K562 (cell line): ENCODE results near the gene BANF2. TPM values are rescaled to one million over a fixed set of nuclear protein-coding genes. Genes with fewer than 3 reads are reported as not detected.

ENCODE experiments used
- ATAC-seq: fragments of 200-7000 bp; cut with Tn5 transposase; 3 replicates; pipeline ENCODE4 v1.9.1; 2020; ENCODE audit warnings: moderate library complexity
- BruUV-seq: library from RNA; stranded (reverse); fragments of 400-500 nt; replicated peaks from 2 replicates; lab custom pipeline; 2021; lab: Mats Ljungman, UMichigan
- CTCF ChIA-PET: fragments of 300-600 bp; formaldehyde crosslinking; extraction: SDS; loops from one replicate; lab custom pipeline; 2021; ENCODE audit warnings: low intra/inter-chr PET ratio; lab: Yijun Ruan, JAX
- POLR2A ChIA-PET: fragments of 300-600, 350-650 bp; sonication (Branson Sonifier 250); formaldehyde crosslinking; extraction: SDS; loops from one replicate; lab custom pipeline; 2021; ENCODE audit warnings: antibody characterized with exemption, inconsistent platforms; lab: Yijun Ruan, JAX
- DNase-seq, 4 experiments: peaks; one replicate each; pipeline versions ENCODE4 v3.0.0 to v3.0.0-alpha.2; 2011 to 2018; ENCODE audit warnings: low spot score in 3 of 4, mixed read lengths in 3 of 4; ENCODE audit errors: extremely low read depth in 1 of 4
- FAIRE-seq: peaks from 2 replicates; lab custom pipeline; 2011; peaks lifted over from hg19 to GRCh38; lab: Jason Lieb, UNC
- H2AFZ ChIP-seq: 2 replicates; pipeline ENCODE4 v1.6.0; 2011; ENCODE audit warnings: low read depth, low read length, control low read depth, inconsistent platforms
- H3K27ac ChIP-seq: fragments of 200-600 bp; 3 replicates; pipeline ENCODE4 v1.8.0; 2011; ENCODE audit warnings: low read depth, mild to moderate bottlenecking, control low read depth, inconsistent platforms, low read length, moderate library complexity, mixed read lengths; ENCODE audit errors: extremely low read depth
- H3K27me3 ChIP-seq, 2 experiments: fragments of 300-600 bp in 1 of 2; 2 replicates in 1 of 2; 3 replicates in 1 of 2; pipeline versions ENCODE4 v1.6.0 to v1.8.0; 2011; ENCODE audit warnings: inconsistent platforms in 2 of 2, low read length in 2 of 2, mild to moderate bottlenecking in 1 of 2, mixed read lengths in 1 of 2, moderate library complexity in 1 of 2; ENCODE audit not compliant: control insufficient read depth in 2 of 2, insufficient read depth in 2 of 2
- H3K36me3 ChIP-seq: fragments of 300-600 bp; 3 replicates; pipeline ENCODE4 v1.8.0; 2011; ENCODE audit warnings: mild to moderate bottlenecking, low read length, inconsistent platforms; ENCODE audit not compliant: control insufficient read depth, insufficient read depth
- H3K4me1 ChIP-seq, 2 experiments: fragments of 200-600 bp in 1 of 2; replicated peaks in 1 of 2; 2 replicates in 1 of 2; 3 replicates in 1 of 2; pipeline versions ENCODE4 v1.5.1 to v1.8.0; 2011; ENCODE audit warnings: inconsistent platforms in 2 of 2, low read length in 2 of 2, mild to moderate bottlenecking in 1 of 2, mixed read lengths in 1 of 2, moderate library complexity in 1 of 2; ENCODE audit not compliant: control insufficient read depth in 2 of 2, insufficient read depth in 2 of 2
- H3K4me2 ChIP-seq: 2 replicates; pipeline ENCODE4 v1.6.1; 2011; ENCODE audit warnings: low read length, control low read depth, inconsistent platforms, mixed read lengths; ENCODE audit not compliant: insufficient read depth
- H3K4me3 ChIP-seq: fragments of 200-600 bp; sonication (generic), shearing (Covaris generic); 2 replicates; pipeline ENCODE4 v1.5.1; 2016; ENCODE audit warnings: control low read depth, inconsistent platforms
- H3K79me2 ChIP-seq: fragments of 200-600 bp; 3 replicates; pipeline ENCODE4 v1.8.0; 2011; ENCODE audit warnings: low read length, inconsistent platforms; ENCODE audit not compliant: control insufficient read depth, insufficient read depth
- H3K9ac ChIP-seq, 2 experiments: 2 replicates each; pipeline versions ENCODE4 v1.6.0 to v1.6.1; 2011; ENCODE audit warnings: low read depth in 2 of 2, low read length in 2 of 2, control low read depth in 1 of 2, inconsistent platforms in 1 of 2, mild to moderate bottlenecking in 1 of 2, mixed read lengths in 1 of 2; ENCODE audit not compliant: insufficient read depth in 1 of 2
- H3K9me1 ChIP-seq: one replicate; pipeline ENCODE4 v1.6.0; 2011; ENCODE audit warnings: inconsistent platforms, mild to moderate bottlenecking, low read length, moderate library complexity; ENCODE audit not compliant: control insufficient read depth, insufficient read depth
- H3K9me3 ChIP-seq: replicated peaks from 2 replicates; pipeline ENCODE4 v1.5.1; 2011; ENCODE audit warnings: low read depth, low read length, inconsistent platforms; ENCODE audit not compliant: control insufficient read depth, insufficient read depth
- H4K20me1 ChIP-seq: replicated peaks from 2 replicates; pipeline ENCODE4 v1.6.1; 2011; ENCODE audit warnings: low read length, inconsistent platforms, mixed read lengths; ENCODE audit not compliant: control insufficient read depth, insufficient read depth
- CBX8 ChIP-seq: fragments of 200-600 bp; sonication (generic); IDR thresholded peaks from 2 replicates; pipeline ENCODE4 v1.6.1; 2012; ENCODE audit warnings: borderline replicate concordance, mixed run types, low read depth, mild to moderate bottlenecking, moderate library complexity, mixed read lengths, low read length, control low read depth, inconsistent platforms; ENCODE audit not compliant: poor library complexity, severe bottlenecking; ENCODE audit errors: extremely low read depth
- CHCHD3 ChIP-seq: fragments of 250-450 bp; sonication (Bioruptor Pico); IDR thresholded peaks from 2 replicates; pipeline ENCODE4 v2.1.2; 2022; ENCODE audit warnings: mild to moderate bottlenecking
- FOXK2 ChIP-seq, 2 experiments: fragments of 450-650 bp; IDR thresholded peaks in 1 of 2; conservative IDR thresholded peaks in 1 of 2; 2 replicates each; pipeline ENCODE4 v1.6.1; 2016; ENCODE audit warnings: low read depth in 2 of 2, mild to moderate bottlenecking in 1 of 2
- HDAC1 ChIP-seq, 2 experiments: fragments of 450-650 bp; IDR thresholded peaks; 2 replicates each; pipeline ENCODE4 v1.6.1; 2016 to 2017; ENCODE audit warnings: inconsistent platforms in 1 of 2, mild to moderate bottlenecking in 1 of 2, moderate library complexity in 1 of 2
- ILK ChIP-seq: fragments of 450-650 bp; IDR thresholded peaks from 2 replicates; pipeline ENCODE4 v1.6.1; 2016; ENCODE audit warnings: missing genetic modification characterization, low read depth, mild to moderate bottlenecking, missing compliant biosample characterization, moderate library complexity, borderline replicate concordance
- MTA2 ChIP-seq: fragments of 450-650 bp; IDR thresholded peaks from 2 replicates; pipeline ENCODE4 v1.6.1; 2016; ENCODE audit warnings: low read depth
- MYBL2 ChIP-seq, 2 experiments: fragments of 450-650 bp in 1 of 2; sonication (generic) in 1 of 2; formaldehyde crosslinking in 1 of 2; IDR thresholded peaks; 2 replicates each; pipeline versions ENCODE4 v1.6.1 to v1.8.1; 2017 to 2022; ENCODE audit warnings: borderline replicate concordance in 1 of 2, inconsistent platforms in 1 of 2, low read depth in 1 of 2, mild to moderate bottlenecking in 1 of 2, missing genetic modification reagents in 1 of 2, moderate library complexity in 1 of 2
- NCOR1 ChIP-seq: fragments of 450-650 bp; IDR thresholded peaks from 2 replicates; pipeline ENCODE4 v1.6.1; 2016; ENCODE audit warnings: mild to moderate bottlenecking, moderate library complexity
- NRF1 ChIP-seq, 2 experiments: fragments of 450-650 bp; IDR thresholded peaks in 1 of 2; conservative IDR thresholded peaks in 1 of 2; 2 replicates each; pipeline ENCODE4 v1.6.1; 2014; ENCODE audit warnings: mild to moderate bottlenecking in 2 of 2
- RBM14 ChIP-seq: fragments of 200-400 bp; formaldehyde crosslinking; IDR thresholded peaks from 2 replicates; pipeline ENCODE4 v1.6.1; 2018; ENCODE audit warnings: low read depth, mild to moderate bottlenecking, low read length, moderate library complexity, borderline replicate concordance; ENCODE audit not compliant: insufficient read depth
- ZBTB7A ChIP-seq: IDR thresholded peaks from 2 replicates; pipeline ENCODE4 v1.6.1; 2011; ENCODE audit warnings: low read depth, mild to moderate bottlenecking, low read length, moderate library complexity, borderline replicate concordance; ENCODE audit not compliant: control insufficient read depth
- ZNF12 ChIP-seq: sonication (generic); formaldehyde crosslinking; IDR thresholded peaks from 2 replicates; pipeline ENCODE4 v1.4.0; 2020; ENCODE audit warnings: mild to moderate bottlenecking, missing genetic modification reagents
- ZZZ3 ChIP-seq: fragments of 450-650 bp; IDR thresholded peaks from 2 replicates; pipeline ENCODE4 v1.6.1; 2016; ENCODE audit warnings: antibody characterized with exemption, mild to moderate bottlenecking, moderate library complexity
- WGBS: fragments of 100-300 bp; shearing (Covaris generic); methylation state at CpG from one replicate; pipeline ENCODE4 v1.1.6; 2016; ENCODE audit warnings: low coverage, mixed read lengths; ENCODE audit not compliant: insufficient coverage; ENCODE audit errors: missing lambda C conversion rate; 5-methylcytosine and 5-hydroxymethylcytosine counted together
- in situ Hi-C: fragments of 300-500 bp; cut with MboI; formaldehyde crosslinking; loops from 4 replicates; pipeline ENCODE4 v1.15.0; 2018; ENCODE audit warnings: inconsistent platforms, mixed read lengths
- intact Hi-C: fragments of 100-400 bp; cut with micrococcal nuclease; formaldehyde crosslinking; loops from 2 replicates; pipeline ENCODE4 v1.14.2; 2022
- polyA plus RNA-seq, 8 experiments: library from polyadenylated mRNA; depleted of rRNA in 4 of 8; stranded (reverse) in 5 of 8; unstranded in 3 of 8; fragments of >200 nt; fragmentation: Nextera tagmentation in 2 of 8; fragmentation: Illumina TruSeq in 1 of 8; extraction: Ambion mirVana in 2 of 8; extraction: Trizol in 1 of 8; gene quantifications; 2 replicates each; pipeline versions ENCODE4 v1.2.1 to v1.2.3, GENCODE V29; 2011 to 2014; ENCODE audit warnings: inconsistent platforms in 1 of 8, missing spikeins in 1 of 8
- total RNA-seq, 7 experiments: library from RNA; depleted of rRNA in 6 of 7; stranded (reverse); fragments of >200 nt in 6 of 7; fragmentation: Illumina TruSeq in 2 of 7; extraction: Trizol in 2 of 7; gene quantifications; 2 replicates each; pipeline versions ENCODE4 v1.2.1 to v1.2.3, GENCODE V29; 2011 to 2021; ENCODE audit warnings: low replicate concordance in 1 of 7
- TF ChIP-seq, protein P1 (sequence below): fragments of 450-650 bp; IDR thresholded peaks from 2 replicates; pipeline ENCODE4 v1.6.1; 2017; ENCODE audit warnings: antibody characterized with exemption
- TF ChIP-seq, protein P2 (sequence below): fragments of 450-650 bp; IDR thresholded peaks from 2 replicates; pipeline ENCODE4 v1.6.1; 2016; ENCODE audit warnings: low read depth, mild to moderate bottlenecking, moderate library complexity

BANF2 gene
- total and polyA plus RNA-seq, 9 of the 15 experiments (the other 6 are each of a cell fraction or from before 2014, with no cell fraction given) = not detected

- POLR2A ChIA-PET = no interaction called here
- Histone ChIP-seq H3K4me1 (no peaks in the 10 kb centered on the region; a peak in 3 of 5 replicates), H3K9me1 (no peaks in the 10 kb centered on the region), H3K79me2 (peaks cover 38% of the 10 kb centered on the region), H2AFZ (no peak overlapping the region), H3K27me3 (no peaks in the 10 kb centered on the region), H4K20me1 (0 out of 2 replicates have a peak, but pooled peaks cover 2% of the 10 kb centered on the region), H3K9me3 (0 out of 2 replicates have a peak, but pooled peaks cover 2% of the 10 kb centered on the region), H3K36me3 (peaks cover 14% of the 10 kb centered on the region; the same call in 1 of the 3 replicates), H3K9ac (peak overlapping the region in 1 of 2 experiments; percentile 64; a peak in 1 of 4 replicates), H3K27ac (no peak overlapping the region), H3K4me3 (no peak overlapping the region), H3K4me2 (no peak overlapping the region)
- intact Hi-C loops = no loop called here
- TF ChIP-seq ZNF12 (CRISPR knock-in tag) = no peak
- TF ChIP-seq MTA2 = no peak
- TF ChIP-seq, protein P1, sequence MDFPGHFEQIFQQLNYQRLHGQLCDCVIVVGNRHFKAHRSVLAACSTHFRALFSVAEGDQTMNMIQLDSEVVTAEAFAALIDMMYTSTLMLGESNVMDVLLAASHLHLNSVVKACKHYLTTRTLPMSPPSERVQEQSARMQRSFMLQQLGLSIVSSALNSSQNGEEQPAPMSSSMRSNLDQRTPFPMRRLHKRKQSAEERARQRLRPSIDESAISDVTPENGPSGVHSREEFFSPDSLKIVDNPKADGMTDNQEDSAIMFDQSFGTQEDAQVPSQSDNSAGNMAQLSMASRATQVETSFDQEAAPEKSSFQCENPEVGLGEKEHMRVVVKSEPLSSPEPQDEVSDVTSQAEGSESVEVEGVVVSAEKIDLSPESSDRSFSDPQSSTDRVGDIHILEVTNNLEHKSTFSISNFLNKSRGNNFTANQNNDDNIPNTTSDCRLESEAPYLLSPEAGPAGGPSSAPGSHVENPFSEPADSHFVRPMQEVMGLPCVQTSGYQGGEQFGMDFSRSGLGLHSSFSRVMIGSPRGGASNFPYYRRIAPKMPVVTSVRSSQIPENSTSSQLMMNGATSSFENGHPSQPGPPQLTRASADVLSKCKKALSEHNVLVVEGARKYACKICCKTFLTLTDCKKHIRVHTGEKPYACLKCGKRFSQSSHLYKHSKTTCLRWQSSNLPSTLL = no peak
- TF ChIP-seq NRF1 (conservative IDR thresholded peaks at IDR 0.05 in 1 of 2, IDR thresholded peaks at IDR 0.05 in 1 of 2) = no peak
- no peak for TF ChIP-seq CHCHD3 (CRISPR knock-in tag)
- no peak for TF ChIP-seq HDAC1 (IDR thresholded peaks at IDR 0.05)
- TF ChIP-seq ILK = no peak
- no peak for TF ChIP-seq ZBTB7A
- no peak for TF ChIP-seq ZZZ3
- no peak for TF ChIP-seq MYBL2 (IDR thresholded peaks at IDR 0.05; ENCODE audit: low read depth)
- TF ChIP-seq MYBL2 (CRISPR knock-in tag; IDR thresholded peaks at IDR 0.05; ENCODE audit: borderline replicate concordance) = no peak
- TF ChIP-seq CBX8 = no peak
- TF ChIP-seq FOXK2 (conservative IDR thresholded peaks at IDR 0.05 in 1 of 2, IDR thresholded peaks at IDR 0.05 in 1 of 2; ENCODE audit: low read depth in 2 of 2) = no peak
- no peak for TF ChIP-seq RBM14
- TF ChIP-seq, protein P2, sequence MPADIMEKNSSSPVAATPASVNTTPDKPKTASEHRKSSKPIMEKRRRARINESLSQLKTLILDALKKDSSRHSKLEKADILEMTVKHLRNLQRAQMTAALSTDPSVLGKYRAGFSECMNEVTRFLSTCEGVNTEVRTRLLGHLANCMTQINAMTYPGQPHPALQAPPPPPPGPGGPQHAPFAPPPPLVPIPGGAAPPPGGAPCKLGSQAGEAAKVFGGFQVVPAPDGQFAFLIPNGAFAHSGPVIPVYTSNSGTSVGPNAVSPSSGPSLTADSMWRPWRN = no peak
- no peak for TF ChIP-seq NCOR1
- in situ Hi-C loops = no loop called here
- CTCF ChIA-PET = no interaction called here
- no peak for FAIRE-seq
- 85% methylated on average over 9 of the region's 13 CpGs for WGBS
- no peak; the same call in 2 of the 3 replicates for ATAC-seq
- no TSS peak for BruUV-seq
- no peak for DNase-seq
These were observed 36.7 kb upstream of the BANF2 start for GRCh38 chr20:17663040-17663399.
